Lower lobe of right lung (tissue), 2 donors: ENCODE results near the gene INMT. TPM values are rescaled to one million over a fixed set of nuclear protein-coding genes. Genes with fewer than 3 reads are reported as not detected.

ENCODE experiments used
- ATAC-seq, 2 donors: fragments of 200-7000 bp; cut with Tn5 transposase; one replicate each; pipeline ENCODE4 v1.9.1; 2020 to 2022; ENCODE audit warnings: mild to moderate bottlenecking in 2 of 2, moderate library complexity in 2 of 2
- DNase-seq: peaks from one replicate; pipeline ENCODE4 v3.0.0-alpha.2; 2020
- H3K27ac ChIP-seq: fragments of 200-600 bp; one replicate; pipeline ENCODE4 v1.8.0; 2022
- H3K27me3 ChIP-seq: fragments of 200-600 bp; one replicate; pipeline ENCODE4 v1.8.0; 2022; ENCODE audit warnings: low read depth
- H3K36me3 ChIP-seq: fragments of 200-600 bp; one replicate; pipeline ENCODE4 v1.8.0; 2022; ENCODE audit warnings: mild to moderate bottlenecking
- H3K4me1 ChIP-seq: fragments of 200-600 bp; one replicate; pipeline ENCODE4 v1.8.0; 2022
- H3K4me3 ChIP-seq: fragments of 200-600 bp; one replicate; pipeline ENCODE4 v1.8.0; 2022; ENCODE audit warnings: mild to moderate bottlenecking
- H3K9me3 ChIP-seq: fragments of 200-600 bp; one replicate; pipeline ENCODE4 v1.8.0; 2022
- intact Hi-C: fragments of 100-400 bp; cut with DNase I; formaldehyde crosslinking; loops from one replicate; pipeline ENCODE4 v1.11.0; 2022
- total RNA-seq: library from RNA; stranded (reverse); fragmentation: NEBNext Ultra II Directional; extraction: Animal tissue kit (Norgen Biotek cat#: 25700); gene quantifications from one replicate; pipeline ENCODE4 v1.2.1, GENCODE V29; 2021
- TF ChIP-seq, protein P1 (sequence below): fragments of 200-600 bp; IDR thresholded peaks from one replicate; pipeline ENCODE4 v1.8.0; 2022; ENCODE audit warnings: antibody characterized with exemption, mild to moderate bottlenecking
- donor health status: DM: no; HTN: yes; CAD: no; lungs with severe emphysema.

INMT gene
- total RNA-seq, 1 donor from 2014 or later = 249 TPM

DNA sequence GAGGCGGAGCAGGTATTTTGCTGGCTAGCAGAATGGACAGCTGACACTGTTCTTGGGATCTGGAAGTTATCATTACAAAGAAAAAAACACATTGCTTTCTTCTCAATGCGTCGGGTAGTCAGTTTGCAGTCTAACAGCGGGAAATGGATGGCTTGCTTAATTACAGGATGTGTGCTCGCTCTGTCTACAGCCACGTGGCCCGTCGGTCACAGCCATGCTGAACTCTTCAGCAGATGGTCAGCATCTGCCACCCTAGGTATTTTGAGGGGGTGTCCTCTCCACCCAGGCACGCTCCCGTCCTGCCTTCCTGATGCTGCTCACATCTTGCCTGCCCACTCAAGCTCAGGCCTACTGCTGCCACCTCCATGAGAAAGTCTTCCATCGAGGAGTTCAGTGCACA is 20.4 kb upstream of the INMT start:
- TF ChIP-seq, protein P1, sequence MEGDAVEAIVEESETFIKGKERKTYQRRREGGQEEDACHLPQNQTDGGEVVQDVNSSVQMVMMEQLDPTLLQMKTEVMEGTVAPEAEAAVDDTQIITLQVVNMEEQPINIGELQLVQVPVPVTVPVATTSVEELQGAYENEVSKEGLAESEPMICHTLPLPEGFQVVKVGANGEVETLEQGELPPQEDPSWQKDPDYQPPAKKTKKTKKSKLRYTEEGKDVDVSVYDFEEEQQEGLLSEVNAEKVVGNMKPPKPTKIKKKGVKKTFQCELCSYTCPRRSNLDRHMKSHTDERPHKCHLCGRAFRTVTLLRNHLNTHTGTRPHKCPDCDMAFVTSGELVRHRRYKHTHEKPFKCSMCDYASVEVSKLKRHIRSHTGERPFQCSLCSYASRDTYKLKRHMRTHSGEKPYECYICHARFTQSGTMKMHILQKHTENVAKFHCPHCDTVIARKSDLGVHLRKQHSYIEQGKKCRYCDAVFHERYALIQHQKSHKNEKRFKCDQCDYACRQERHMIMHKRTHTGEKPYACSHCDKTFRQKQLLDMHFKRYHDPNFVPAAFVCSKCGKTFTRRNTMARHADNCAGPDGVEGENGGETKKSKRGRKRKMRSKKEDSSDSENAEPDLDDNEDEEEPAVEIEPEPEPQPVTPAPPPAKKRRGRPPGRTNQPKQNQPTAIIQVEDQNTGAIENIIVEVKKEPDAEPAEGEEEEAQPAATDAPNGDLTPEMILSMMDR = no peak
- DNase-seq (no peak), ATAC-seq (no peak)
- no peaks in the 10 kb centered on the region for H3K36me3 ChIP-seq
- H3K4me3 ChIP-seq = no peak overlapping the region
- H3K27me3 ChIP-seq = no peaks in the 10 kb centered on the region
- H3K4me1 ChIP-seq = no peaks in the 10 kb centered on the region
- intact Hi-C loops = no loop called here
- H3K9me3 ChIP-seq = no peaks in the 10 kb centered on the region
- H3K27ac ChIP-seq = no peak overlapping the region

GRCh38 chr7:30732606-30733005 is 19.3 kb upstream of the INMT start:
- no peaks in the 10 kb centered on the region for H3K27me3 ChIP-seq
- TF ChIP-seq, protein P1 = no peak
- H3K9me3 ChIP-seq = no peaks in the 10 kb centered on the region
- no peak overlapping the region for H3K27ac ChIP-seq
- DNase-seq (no peak), ATAC-seq (no peak)
- H3K4me3 ChIP-seq = no peak overlapping the region
- H3K36me3 ChIP-seq = no peaks in the 10 kb centered on the region
- intact Hi-C loops = no loop called here
- no peaks in the 10 kb centered on the region for H3K4me1 ChIP-seq

DNA sequence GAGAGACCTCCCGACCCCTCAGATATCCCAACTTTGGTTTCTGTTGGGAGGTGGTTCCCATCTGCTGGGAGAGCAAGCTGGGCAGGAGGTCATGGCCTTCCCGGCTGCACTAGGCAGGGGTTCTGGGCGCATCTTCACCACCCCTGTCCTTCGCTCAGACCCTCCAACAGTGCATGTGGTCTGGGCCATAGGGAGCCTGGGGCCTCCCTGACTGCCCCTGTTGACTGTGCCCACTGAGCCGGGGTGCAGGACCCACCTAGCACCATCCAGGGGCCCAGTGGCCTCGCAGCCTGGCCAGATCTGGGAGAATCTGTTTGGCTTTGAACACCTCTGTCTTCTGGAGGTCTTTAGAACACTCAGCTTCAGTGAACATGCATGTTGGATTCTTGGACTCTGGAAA is 18.7 kb upstream of the INMT start:
- TF ChIP-seq, protein P1 = no peak
- Histone ChIP-seq H3K27ac (no peak overlapping the region), H3K36me3 (no peaks in the 10 kb centered on the region), H3K4me1 (no peaks in the 10 kb centered on the region), H3K4me3 (no peak overlapping the region), H3K27me3 (no peaks in the 10 kb centered on the region), H3K9me3 (no peaks in the 10 kb centered on the region)
- DNase-seq (no peak), ATAC-seq (no peak)
- intact Hi-C loops = no loop called here

GRCh38 chr7:30733691-30734090 is 18.2 kb upstream of the INMT start:
- no peaks in the 10 kb centered on the region for H3K36me3 ChIP-seq
- DNase-seq = no peak

GRCh38 chr7:30734497-30734896 is 17.4 kb upstream of the INMT start:
- DNase-seq (no peak), ATAC-seq (no peak)
- Histone ChIP-seq H3K4me3 (no peak overlapping the region), H3K27ac (no peak overlapping the region), H3K27me3 (no peaks in the 10 kb centered on the region), H3K36me3 (no peaks in the 10 kb centered on the region), H3K4me1 (no peaks in the 10 kb centered on the region), H3K9me3 (no peaks in the 10 kb centered on the region)
- TF ChIP-seq, protein P1 = no peak
- intact Hi-C loops = no loop called here

More at GRCh38 chr7:30733691-30734090, 18.2 kb upstream of the INMT start:
- ATAC-seq = no peak
- H3K9me3 ChIP-seq = no peaks in the 10 kb centered on the region
- no peaks in the 10 kb centered on the region for H3K27me3 ChIP-seq
- no peaks in the 10 kb centered on the region for H3K4me1 ChIP-seq
- H3K4me3 ChIP-seq = no peak overlapping the region
- no peak overlapping the region for H3K27ac ChIP-seq
- intact Hi-C loops = no loop called here
- TF ChIP-seq, protein P1 = no peak

- Histone ChIP-seq H3K9me3 (no peaks in the 10 kb centered on the region), H3K4me3 (no peak overlapping the region), H3K27me3 (no peaks in the 10 kb centered on the region), H3K4me1 (peaks cover 2% of the 10 kb centered on the region), H3K27ac (no peak overlapping the region), H3K36me3 (no peaks in the 10 kb centered on the region)
- TF ChIP-seq, protein P1 = no peak
- DNase-seq (no peak), ATAC-seq (no peak)
- intact Hi-C loops = no loop called here
These were observed 16.3 kb upstream of the INMT start for GRCh38 chr7:30735631-30736030.
